HEK293T (cell line): ENCODE measurements around the gene FAU.

ENCODE experiments used
- CTCF ChIA-PET: fragments of 350-600 bp; formaldehyde crosslinking; extraction: SDS; loops from one replicate; lab custom pipeline; 2021; ENCODE audit warnings: antibody characterized with exemption, inconsistent platforms; lab: Yijun Ruan, JAX
- POLR2A ChIA-PET: fragments of 350-600 bp; formaldehyde crosslinking; extraction: SDS; loops from one replicate; lab custom pipeline; 2020; ENCODE audit warnings: antibody characterized with exemption, inconsistent platforms; lab: Yijun Ruan, JAX
- DNase-seq: peaks from one replicate; pipeline ENCODE4 v3.0.0; 2012; ENCODE audit warnings: mixed read lengths; ENCODE audit errors: extremely low spot score
- ARNT ChIP-seq: fragments of 450-650 bp; IDR thresholded peaks from 2 replicates; pipeline ENCODE4 v1.6.1; 2017; ENCODE audit warnings: mild to moderate bottlenecking
- BHLHE40 ChIP-seq: fragments of 450-650 bp; IDR thresholded peaks from 2 replicates; pipeline ENCODE4 v1.6.1; 2016; ENCODE audit warnings: mild to moderate bottlenecking, moderate library complexity, borderline replicate concordance
- CTBP1 ChIP-seq: fragments of 450-650 bp; IDR thresholded peaks from 2 replicates; pipeline ENCODE4 v1.6.1; 2016; ENCODE audit warnings: borderline replicate concordance
- ELF4 ChIP-seq: fragments of 450-650 bp; IDR thresholded peaks from 2 replicates; pipeline ENCODE4 v1.6.1; 2017; ENCODE audit warnings: antibody characterized with exemption
- FOXA1 ChIP-seq: fragments of 450-650 bp; IDR thresholded peaks from 2 replicates; pipeline ENCODE4 v1.6.1; 2016; ENCODE audit warnings: mild to moderate bottlenecking
- FOXK2 ChIP-seq: fragments of 450-650 bp; IDR thresholded peaks from 2 replicates; pipeline ENCODE4 v1.6.1; 2016; ENCODE audit warnings: mild to moderate bottlenecking
- FOXM1 ChIP-seq: fragments of 450-650 bp; IDR thresholded peaks from 2 replicates; pipeline ENCODE4 v1.6.1; 2017; ENCODE audit warnings: mild to moderate bottlenecking, borderline replicate concordance
- HDGF ChIP-seq: fragments of 450-650 bp; IDR thresholded peaks from 2 replicates; pipeline ENCODE4 v1.6.1; 2017; ENCODE audit warnings: antibody characterized with exemption, borderline replicate concordance
- L3MBTL2 ChIP-seq: fragments of 450-650 bp; conservative IDR thresholded peaks from 2 replicates; pipeline ENCODE4 v1.6.1; 2016; ENCODE audit warnings: mild to moderate bottlenecking
- LEF1 ChIP-seq: fragments of 450-650 bp; IDR thresholded peaks from 2 replicates; pipeline ENCODE4 v1.6.1; 2017; ENCODE audit warnings: mild to moderate bottlenecking, borderline replicate concordance
- NFRKB ChIP-seq: fragments of 450-650 bp; IDR thresholded peaks from 2 replicates; pipeline ENCODE4 v1.6.1; 2016; ENCODE audit warnings: mild to moderate bottlenecking, moderate library complexity
- PKNOX1 ChIP-seq: fragments of 450-650 bp; IDR thresholded peaks from 2 replicates; pipeline ENCODE4 v1.6.1; 2016
- SP1 ChIP-seq: fragments of 450-650 bp; IDR thresholded peaks from 2 replicates; pipeline ENCODE4 v1.6.1; 2017
- SUZ12 ChIP-seq: fragments of 450-650 bp; IDR thresholded peaks from 2 replicates; pipeline ENCODE4 v1.6.1; 2016; ENCODE audit warnings: mild to moderate bottlenecking
- TARDBP ChIP-seq: fragments of 450-650 bp; IDR thresholded peaks from 2 replicates; pipeline ENCODE4 v1.6.1; 2016
- ZNF384 ChIP-seq: fragments of 450-650 bp; IDR thresholded peaks from 2 replicates; pipeline ENCODE4 v1.6.1; 2016

FAU gene

GRCh38 chr11:65131895-65132237, 9.9 kb upstream of the FAU start:
- TF ChIP-seq L3MBTL2 = no peak
- TF ChIP-seq LEF1 = no peak
- TF ChIP-seq FOXA1 = no peak
- no peak for TF ChIP-seq NFRKB
- no peak for TF ChIP-seq ARNT
- no peak for TF ChIP-seq CTBP1
- no peak for TF ChIP-seq FOXM1
- TF ChIP-seq HDGF = no peak
- no peak for TF ChIP-seq SUZ12
- no peak for TF ChIP-seq TARDBP
- no peak for TF ChIP-seq BHLHE40
- TF ChIP-seq SP1 = no peak
- no peak for TF ChIP-seq PKNOX1
- no peak for TF ChIP-seq ELF4
- no peak for TF ChIP-seq FOXK2
- TF ChIP-seq ZNF384 = no peak
- no peak for DNase-seq
- CTCF ChIA-PET = no interaction called here
- POLR2A ChIA-PET = interaction anchor here (2.3 kb wide), 1 partner anchor 10 kb away, joined by 16 read pairs; the partner anchor contains the start of genes FAU and MRPL49

GRCh38 chr11:65131417-65131776, 9.5 kb upstream of the FAU start:
- DNase-seq = no peak
- POLR2A ChIA-PET = interaction anchor here (2.3 kb wide), 1 partner anchor 9 kb away, joined by 16 read pairs; the partner anchor contains the start of genes FAU and MRPL49
- CTCF ChIA-PET = no interaction called here
- TF ChIP-seq BHLHE40 (no peak), FOXA1 (no peak), CTBP1 (no peak), SUZ12 (no peak), LEF1 (no peak)

GRCh38 chr11:65130631-65131416, 8.9 kb upstream of the FAU start:
- TF ChIP-seq ARNT (no peak), NFRKB (no peak), SP1 (no peak), FOXM1 (no peak), FOXA1 (no peak), ZNF384 (no peak), HDGF (no peak), SUZ12 (no peak), FOXK2 (no peak), LEF1 (no peak), CTBP1 (no peak)
- CTCF ChIA-PET = no interaction called here

GRCh38 chr11:65129649-65130441, 7.9 kb upstream of the FAU start:
- POLR2A ChIA-PET = interaction anchor here (0.7 to 2.3 kb wide), 4 partner anchors 8 to 132 kb away, joined by 3 to 16 read pairs (median 6); partner anchors contain the start of genes FAU, MRPL49, POLA2 and TM7SF2
- CTCF ChIA-PET = interaction anchor here (0.6 kb wide), 1 partner anchor 79 kb away, joined by 7 read pairs; no protein-coding TSS in a partner anchor
- no peak for DNase-seq
- no peak for TF ChIP-seq BHLHE40
- no peak for TF ChIP-seq SUZ12
- no peak for TF ChIP-seq FOXA1
- TF ChIP-seq TARDBP = no peak
- TF ChIP-seq ZNF384 = no peak
- no peak for TF ChIP-seq PKNOX1
- TF ChIP-seq NFRKB = no peak
- TF ChIP-seq LEF1 = no peak
- TF ChIP-seq CTBP1 = no peak
- TF ChIP-seq FOXK2 = no peak
- TF ChIP-seq HDGF = no peak
- TF ChIP-seq FOXM1 = no peak
- no peak for TF ChIP-seq L3MBTL2
- no peak for TF ChIP-seq SP1
- no peak for TF ChIP-seq ELF4
- no peak for TF ChIP-seq ARNT

More at GRCh38 chr11:65130631-65131416, 8.9 kb upstream of the FAU start:
- no peak for DNase-seq
- POLR2A ChIA-PET = interaction anchor here (2.3 kb wide), 1 partner anchor 9 kb away, joined by 16 read pairs; the partner anchor contains the start of genes FAU and MRPL49

GRCh38 chr11:65128182-65129145, 6.5 kb upstream of the FAU start:
- TF ChIP-seq NFRKB (no peak), TARDBP (no peak), HDGF (no peak), FOXM1 (no peak)
- ChIA-PET CTCF (interaction anchor here (0.6 kb wide), 1 partner anchor 79 kb away, joined by 3 read pairs; no protein-coding TSS in a partner anchor), POLR2A (interaction anchor here (0.7 to 1.5 kb wide), 6 partner anchors 9 to 134 kb away, joined by 3 to 7 read pairs (median 4); partner anchors contain the start of genes CAPN1, POLA2, TM7SF2 and ZNHIT2)
- DNase-seq = no peak
